Ishikawa (cell line): ENCODE measurements around the gene MYLK4.

Experiments
- CEBPB ChIP-seq: IDR thresholded peaks from 2 replicates; pipeline ENCODE4 v1.6.1; 2012
- EP300 ChIP-seq: IDR thresholded peaks from 2 replicates; pipeline ENCODE4 v1.6.1; 2012; ENCODE audit warnings: borderline replicate concordance
- FOXM1 ChIP-seq: IDR thresholded peaks from 2 replicates; pipeline ENCODE4 v1.6.1; 2012; ENCODE audit warnings: low read depth, borderline replicate concordance
- MAX ChIP-seq: IDR thresholded peaks from 2 replicates; pipeline ENCODE4 v1.6.1; 2012
- REST ChIP-seq: IDR thresholded peaks from 2 replicates; pipeline ENCODE4 v1.6.1; 2012; ENCODE audit warnings: low read depth, mild to moderate bottlenecking
- TCF12 ChIP-seq: IDR thresholded peaks from 2 replicates; pipeline ENCODE4 v1.6.1; 2012; ENCODE audit warnings: low read depth
- ZBTB7A ChIP-seq: IDR thresholded peaks from 2 replicates; pipeline ENCODE4 v1.6.1; 2012; ENCODE audit warnings: low read depth

GRCh38 chr6:2686515-2686914 lies 64.2 kb downstream of the MYLK4 start:
- TF ChIP-seq TCF12: no peak
- no peak for TF ChIP-seq REST
- TF ChIP-seq MAX: no peak
- no peak for TF ChIP-seq EP300
- TF ChIP-seq ZBTB7A: no peak
- no peak for TF ChIP-seq FOXM1
- no peak for TF ChIP-seq CEBPB
